Measurements from ENCODE around the gene CACNA1S. TPM values are rescaled to one million over a fixed set of nuclear protein-coding genes. Genes with fewer than 3 reads are reported as not detected.

Gene CACNA1S
- total and polyA plus RNA-seq, 7 donors = 0.01 TPM; not detected in 6

DNA sequence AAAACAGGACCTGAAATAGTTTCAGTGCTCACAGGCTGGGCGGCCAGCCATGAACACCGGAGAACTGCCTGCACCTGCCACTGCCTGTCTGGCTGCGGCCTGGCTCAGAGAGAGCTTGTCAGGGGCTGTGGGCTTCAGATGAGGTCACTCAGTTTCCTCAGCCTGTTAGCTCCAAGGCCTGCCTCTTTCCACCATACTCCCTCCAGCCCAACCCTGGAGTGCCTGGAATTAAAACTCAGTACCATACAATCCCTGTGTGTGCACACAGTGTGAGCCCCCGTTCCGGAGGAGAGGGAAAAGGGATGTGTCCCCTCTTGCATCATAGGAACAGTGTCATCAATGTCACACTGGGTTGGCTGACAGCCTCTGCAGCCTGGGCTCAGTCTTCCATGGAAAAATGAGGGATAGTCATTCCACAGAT is 16.2 kb downstream of the CACNA1S start:
- TF ChIP-seq POLR2AphosphoS5 (IDR thresholded peaks at IDR 0.05) (no peak), POLR2A (IDR thresholded peaks at IDR 0.05) (no peak), EP300 (IDR thresholded peaks at IDR 0.05) (no peak)
- TF ChIP-seq, protein P1, sequence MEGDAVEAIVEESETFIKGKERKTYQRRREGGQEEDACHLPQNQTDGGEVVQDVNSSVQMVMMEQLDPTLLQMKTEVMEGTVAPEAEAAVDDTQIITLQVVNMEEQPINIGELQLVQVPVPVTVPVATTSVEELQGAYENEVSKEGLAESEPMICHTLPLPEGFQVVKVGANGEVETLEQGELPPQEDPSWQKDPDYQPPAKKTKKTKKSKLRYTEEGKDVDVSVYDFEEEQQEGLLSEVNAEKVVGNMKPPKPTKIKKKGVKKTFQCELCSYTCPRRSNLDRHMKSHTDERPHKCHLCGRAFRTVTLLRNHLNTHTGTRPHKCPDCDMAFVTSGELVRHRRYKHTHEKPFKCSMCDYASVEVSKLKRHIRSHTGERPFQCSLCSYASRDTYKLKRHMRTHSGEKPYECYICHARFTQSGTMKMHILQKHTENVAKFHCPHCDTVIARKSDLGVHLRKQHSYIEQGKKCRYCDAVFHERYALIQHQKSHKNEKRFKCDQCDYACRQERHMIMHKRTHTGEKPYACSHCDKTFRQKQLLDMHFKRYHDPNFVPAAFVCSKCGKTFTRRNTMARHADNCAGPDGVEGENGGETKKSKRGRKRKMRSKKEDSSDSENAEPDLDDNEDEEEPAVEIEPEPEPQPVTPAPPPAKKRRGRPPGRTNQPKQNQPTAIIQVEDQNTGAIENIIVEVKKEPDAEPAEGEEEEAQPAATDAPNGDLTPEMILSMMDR (IDR thresholded peaks at IDR 0.05) = no peak
- Histone ChIP-seq H3K4me3 (no peak overlapping the region), H3K36me3 (no peaks in the 10 kb centered on the region), H3K27me3 (no peaks in the 10 kb centered on the region), H3K9me3 (no peaks in the 10 kb centered on the region), H3K27ac (no peak overlapping the region), H3K4me1 (no peaks in the 10 kb centered on the region)
- intact Hi-C loops (cut with DNase I) = no loop called here
- WGBS, 2 donors = 78 to 83% methylated on average over 5 of the region's 5 CpGs
- no peak for DNase-seq

DNA sequence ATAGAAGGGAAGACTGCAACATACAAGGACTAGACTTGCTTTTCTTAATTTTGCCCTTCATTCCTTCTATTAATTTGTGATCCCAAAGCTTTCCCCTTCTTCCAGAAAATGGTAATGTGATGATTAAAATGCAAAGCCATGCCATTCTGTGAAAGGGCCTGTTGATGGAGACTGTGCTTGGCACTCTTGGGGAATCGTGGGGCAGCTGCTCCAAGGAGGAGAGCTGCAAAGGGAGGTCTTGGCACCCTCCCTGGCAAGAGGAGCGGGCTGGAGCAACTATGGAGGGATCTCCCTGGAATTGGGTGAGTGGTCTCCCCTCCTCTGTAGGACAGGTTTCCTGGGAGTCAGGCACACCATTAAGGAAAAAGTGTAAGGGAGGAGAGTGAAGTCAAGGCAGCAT is 16.6 kb downstream of the CACNA1S start:
- no peaks in the 10 kb centered on the region for H3K36me3 ChIP-seq
- TF ChIP-seq EP300 (IDR thresholded peaks at IDR 0.05) = no peak
- TF ChIP-seq POLR2A (IDR thresholded peaks at IDR 0.05) = no peak
- TF ChIP-seq POLR2AphosphoS5 (IDR thresholded peaks at IDR 0.05) = no peak
- TF ChIP-seq, protein P1 (IDR thresholded peaks at IDR 0.05) = no peak
- H3K9me3 ChIP-seq = no peaks in the 10 kb centered on the region
- intact Hi-C loops (cut with DNase I) = no loop called here
- H3K27me3 ChIP-seq = no peaks in the 10 kb centered on the region
- no peak overlapping the region for H3K4me3 ChIP-seq
- WGBS, 2 donors = 91% methylated on average over 2 of the region's 2 CpGs
- no peak for DNase-seq
- H3K4me1 ChIP-seq = no peaks in the 10 kb centered on the region
- no peak overlapping the region for H3K27ac ChIP-seq

DNA sequence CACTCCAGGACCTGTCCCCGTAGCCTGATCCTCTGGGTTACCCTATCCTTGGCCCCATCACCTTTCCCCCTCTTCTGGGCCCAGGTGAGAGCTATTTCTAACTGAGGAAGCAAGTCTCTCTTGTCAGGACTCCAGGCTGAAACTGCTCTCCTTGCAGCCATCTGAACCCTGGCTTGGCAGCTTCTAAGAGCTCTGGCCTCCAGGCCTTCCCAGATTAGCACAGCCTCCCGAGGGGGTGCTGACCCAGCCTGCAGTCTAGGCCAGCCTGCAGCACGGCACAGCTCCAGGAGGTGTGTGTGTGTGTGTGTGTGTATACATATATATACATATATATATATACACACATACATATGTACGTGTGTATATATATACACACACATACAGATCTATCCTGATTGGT is 17.4 kb downstream of the CACNA1S start:
- no peak overlapping the region for H3K4me3 ChIP-seq
- TF ChIP-seq, protein P1 (IDR thresholded peaks at IDR 0.05) = no peak
- TF ChIP-seq POLR2A (IDR thresholded peaks at IDR 0.05) = no peak
- no peak for TF ChIP-seq POLR2AphosphoS5 (IDR thresholded peaks at IDR 0.05)
- no peak for TF ChIP-seq EP300 (IDR thresholded peaks at IDR 0.05)
- DNase-seq = no peak
- no peaks in the 10 kb centered on the region for H3K36me3 ChIP-seq
- H3K27ac ChIP-seq = no peak overlapping the region
- H3K4me1 ChIP-seq = no peaks in the 10 kb centered on the region
- no peaks in the 10 kb centered on the region for H3K27me3 ChIP-seq
- WGBS, 2 donors = 73 to 74% methylated on average over 4 of the region's 4 CpGs
- intact Hi-C loops (cut with DNase I) = no loop called here
- H3K9me3 ChIP-seq = no peaks in the 10 kb centered on the region

DNA sequence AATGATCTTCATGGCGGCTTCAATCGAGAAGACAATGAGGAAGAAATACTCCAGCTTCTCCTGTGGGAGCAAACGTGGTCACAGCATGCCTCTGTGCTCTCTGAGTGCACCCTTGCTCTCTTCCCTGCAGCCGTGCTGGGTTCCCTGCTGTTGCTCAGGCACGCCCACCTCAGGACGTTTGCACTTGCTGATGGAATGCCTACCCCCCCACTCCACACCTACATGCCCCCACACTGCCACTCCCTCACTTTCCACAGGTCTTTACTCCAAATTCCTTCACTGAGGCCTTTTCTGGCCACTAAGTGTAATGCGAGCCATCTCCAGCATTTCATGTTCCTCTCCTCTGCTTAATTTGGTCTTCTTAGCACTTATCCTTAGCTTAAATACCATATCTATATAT is 18.3 kb downstream of the CACNA1S start:
- Histone ChIP-seq H3K9me3 (no peaks in the 10 kb centered on the region), H3K4me3 (no peak overlapping the region), H3K27me3 (no peaks in the 10 kb centered on the region), H3K27ac (no peak overlapping the region), H3K4me1 (no peaks in the 10 kb centered on the region), H3K36me3 (no peaks in the 10 kb centered on the region)
- WGBS, 2 donors = 65 to 73% methylated on average over 7 of the region's 7 CpGs
- TF ChIP-seq POLR2A (IDR thresholded peaks at IDR 0.05) (no peak), POLR2AphosphoS5 (IDR thresholded peaks at IDR 0.05) (no peak), EP300 (IDR thresholded peaks at IDR 0.05) (no peak)
- TF ChIP-seq, protein P1 (IDR thresholded peaks at IDR 0.05) = no peak
- DNase-seq = no peak
- intact Hi-C loops (cut with DNase I) = no loop called here

DNA sequence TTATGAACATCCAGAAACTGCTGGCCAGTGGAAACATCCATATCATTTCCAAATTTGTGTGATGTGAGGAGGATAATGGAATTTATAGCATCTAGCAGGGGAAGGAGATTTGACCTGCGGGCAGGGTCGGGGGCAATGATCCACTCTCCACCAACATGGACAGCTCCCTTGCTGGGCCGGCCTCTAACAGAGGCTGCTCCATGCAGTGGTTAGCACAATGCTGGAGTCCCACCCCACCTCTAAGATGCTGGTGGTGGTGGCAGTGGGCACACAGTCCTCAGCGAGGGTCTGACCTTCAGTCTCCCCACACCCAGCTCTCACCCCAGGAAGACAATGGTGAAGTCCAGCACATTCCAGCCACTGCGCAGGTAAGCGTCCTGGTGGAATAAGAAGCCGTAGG is 18.7 kb downstream of the CACNA1S start:
- intact Hi-C loops (cut with DNase I) = no loop called here
- no peak for DNase-seq
- H3K27me3 ChIP-seq = no peaks in the 10 kb centered on the region
- H3K36me3 ChIP-seq = no peaks in the 10 kb centered on the region
- WGBS, 2 donors = 93% methylated on average over 7 of the region's 7 CpGs
- no peak overlapping the region for H3K4me3 ChIP-seq
- H3K27ac ChIP-seq = no peak overlapping the region
- TF ChIP-seq POLR2AphosphoS5 (IDR thresholded peaks at IDR 0.05) (no peak), POLR2A (IDR thresholded peaks at IDR 0.05) (no peak), EP300 (IDR thresholded peaks at IDR 0.05) (no peak)
- TF ChIP-seq, protein P1 (IDR thresholded peaks at IDR 0.05) = no peak
- no peaks in the 10 kb centered on the region for H3K9me3 ChIP-seq
- no peaks in the 10 kb centered on the region for H3K4me1 ChIP-seq

Measured in sigmoid colon (tissue), 7 donors.